GM10248 (cell line): ENCODE results near the gene MACROH2A1.

Experiments used
- CTCF ChIA-PET: fragments of 300-600 bp; sonication (Branson Sonifier 250); formaldehyde crosslinking; extraction: SDS; loops from one replicate; lab custom pipeline; 2021; ENCODE audit warnings: antibody characterized with exemption; lab: Yijun Ruan, JAX
- POLR2A ChIA-PET: fragments of 350-650 bp; sonication (Branson Sonifier 250); formaldehyde crosslinking; extraction: SDS; loops from one replicate; lab custom pipeline; 2020; ENCODE audit warnings: antibody characterized with exemption; lab: Yijun Ruan, JAX
- DNase-seq: peaks from one replicate; pipeline ENCODE4 v3.0.0; 2012; ENCODE audit errors: extremely low spot score
- CTCF ChIP-seq: IDR thresholded peaks from 2 replicates; pipeline ENCODE4 v1.5.1; 2012; ENCODE audit warnings: mild to moderate bottlenecking, low read depth; ENCODE audit errors: extremely low read depth, missing control alignments, control extremely low read depth

The MACROH2A1 gene

GRCh38 chr5:135432113-135432512, 33.1 kb upstream of the MACROH2A1 start:
- TF ChIP-seq CTCF, result no peak
- ChIA-PET POLR2A (no interaction called here), CTCF (no interaction called here)
- DNase-seq, result no peak

GRCh38 chr5:135430135-135430437, 31.1 kb upstream of the MACROH2A1 start:
- no peak for TF ChIP-seq CTCF
- ChIA-PET CTCF (no interaction called here), POLR2A (no interaction called here)
- DNase-seq, result no peak

GRCh38 chr5:135429301-135430134, 30.5 kb upstream of the MACROH2A1 start:
- ChIA-PET CTCF (interaction anchor here (1.2 to 6.5 kb wide), 2 partner anchors 8 to 28 kb away, joined by 3 to 85 read pairs; no protein-coding TSS in a partner anchor), POLR2A (no interaction called here)
- no peak for TF ChIP-seq CTCF
- DNase-seq, result no peak

GRCh38 chr5:135428586-135428985, 29.6 kb upstream of the MACROH2A1 start:
- no peak for TF ChIP-seq CTCF
- ChIA-PET CTCF (interaction anchor here (0.6 to 6.5 kb wide), 3 partner anchors 9 to 32 kb away, joined by 3 to 85 read pairs (median 3); no protein-coding TSS in a partner anchor), POLR2A (no interaction called here)
- DNase-seq, result no peak

GRCh38 chr5:135426102-135427082, 27.4 kb upstream of the MACROH2A1 start:
- DNase-seq, result peak; percentile 67
- ChIA-PET CTCF (interaction anchor here (0.6 to 6.5 kb wide), 26 partner anchors 11 to 239 kb away, joined by 3 to 85 read pairs (median 5); partner anchors contain the start of gene DCANP1), POLR2A (no interaction called here)
- peak; percentile 83 for TF ChIP-seq CTCF

GRCh38 chr5:135425641-135426040, 26.6 kb upstream of the MACROH2A1 start:
- POLR2A ChIA-PET, result no interaction called here
- CTCF ChIA-PET, result interaction anchor here (0.7 to 6.5 kb wide), 26 partner anchors 12 to 127 kb away, joined by 3 to 85 read pairs (median 5); partner anchors contain the start of gene DCANP1
- TF ChIP-seq CTCF, result no peak
- no peak for DNase-seq
